RWPE2 (cell line): ENCODE measurements around the gene CTBP2.

Source experiments
- ATAC-seq: fragments of 200-7000 bp; cut with Tn5 transposase; 3 replicates; pipeline ENCODE4 v1.9.1; 2021; ENCODE audit warnings: low read depth
- DNase-seq: peaks from one replicate; pipeline ENCODE4 v3.0.0-alpha.2; 2020; ENCODE audit warnings: low spot score
- H3K27ac ChIP-seq: fragments of 450-650 bp; 2 replicates; pipeline ENCODE4 v1.5.1; 2017; ENCODE audit warnings: mild to moderate bottlenecking; ENCODE audit not compliant: poor library complexity, severe bottlenecking
- H3K27me3 ChIP-seq: fragments of 250-450 bp; sonication (Bioruptor Pico); 2 replicates; pipeline ENCODE4 v1.5.1; 2021; ENCODE audit warnings: mild to moderate bottlenecking, moderate library complexity; ENCODE audit not compliant: insufficient read depth, poor library complexity, severe bottlenecking
- H3K36me3 ChIP-seq: fragments of 250-450 bp; sonication (Bioruptor Pico); 2 replicates; pipeline ENCODE4 v1.5.1; 2020; ENCODE audit warnings: low read depth, mild to moderate bottlenecking, moderate library complexity
- H3K4me1 ChIP-seq: fragments of 250-450 bp; sonication (Bioruptor Pico); 2 replicates; pipeline ENCODE4 v1.5.1; 2021; ENCODE audit warnings: mild to moderate bottlenecking, moderate library complexity; ENCODE audit not compliant: insufficient read depth, poor library complexity, severe bottlenecking
- H3K4me3 ChIP-seq: fragments of 250-450 bp; sonication (Bioruptor Pico); 2 replicates; pipeline ENCODE4 v1.5.1; 2021; ENCODE audit warnings: mild to moderate bottlenecking, moderate library complexity; ENCODE audit not compliant: severe bottlenecking
- H3K9me3 ChIP-seq: fragments of 250-450 bp; sonication (Bioruptor Pico); 2 replicates; pipeline ENCODE4 v1.5.1; 2021; ENCODE audit warnings: mild to moderate bottlenecking, moderate library complexity; ENCODE audit not compliant: severe bottlenecking
- TF ChIP-seq, protein P1 (sequence below): fragments of 450-650 bp; IDR thresholded peaks from one replicate; pipeline ENCODE4 v1.5.1; 2017; ENCODE audit warnings: mild to moderate bottlenecking, moderate library complexity; ENCODE audit not compliant: poor library complexity, severe bottlenecking

Gene CTBP2

DNA sequence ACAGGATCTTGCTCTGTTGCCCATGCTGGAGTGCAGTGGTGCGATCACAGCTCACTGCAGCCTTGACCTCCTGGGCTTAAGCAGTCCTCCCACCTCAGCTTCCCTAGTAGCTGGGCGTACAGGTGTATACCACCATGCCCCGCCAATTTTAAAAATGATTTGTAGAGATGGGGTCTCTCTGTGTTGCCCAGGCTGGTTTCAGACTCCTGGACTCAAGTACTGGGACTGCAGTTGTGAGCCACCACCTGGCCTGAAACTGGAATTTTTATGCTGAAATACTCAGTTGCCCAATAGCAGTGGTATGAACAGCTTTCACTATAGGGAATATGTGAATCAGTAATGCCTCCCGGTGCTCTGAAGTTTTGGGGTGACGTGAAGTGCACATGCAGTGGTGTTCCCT lies 210.8 kb downstream of the CTBP2 start:
- H3K36me3 ChIP-seq: peaks cover 22% of the 10 kb centered on the region
- H3K4me3 ChIP-seq: no peak overlapping the region
- peaks cover 2% of the 10 kb centered on the region for H3K9me3 ChIP-seq
- ATAC-seq (0 out of 3 replicates have a peak, but pooled peaks have one; percentile 27), DNase-seq (no peak)
- TF ChIP-seq, protein P1, sequence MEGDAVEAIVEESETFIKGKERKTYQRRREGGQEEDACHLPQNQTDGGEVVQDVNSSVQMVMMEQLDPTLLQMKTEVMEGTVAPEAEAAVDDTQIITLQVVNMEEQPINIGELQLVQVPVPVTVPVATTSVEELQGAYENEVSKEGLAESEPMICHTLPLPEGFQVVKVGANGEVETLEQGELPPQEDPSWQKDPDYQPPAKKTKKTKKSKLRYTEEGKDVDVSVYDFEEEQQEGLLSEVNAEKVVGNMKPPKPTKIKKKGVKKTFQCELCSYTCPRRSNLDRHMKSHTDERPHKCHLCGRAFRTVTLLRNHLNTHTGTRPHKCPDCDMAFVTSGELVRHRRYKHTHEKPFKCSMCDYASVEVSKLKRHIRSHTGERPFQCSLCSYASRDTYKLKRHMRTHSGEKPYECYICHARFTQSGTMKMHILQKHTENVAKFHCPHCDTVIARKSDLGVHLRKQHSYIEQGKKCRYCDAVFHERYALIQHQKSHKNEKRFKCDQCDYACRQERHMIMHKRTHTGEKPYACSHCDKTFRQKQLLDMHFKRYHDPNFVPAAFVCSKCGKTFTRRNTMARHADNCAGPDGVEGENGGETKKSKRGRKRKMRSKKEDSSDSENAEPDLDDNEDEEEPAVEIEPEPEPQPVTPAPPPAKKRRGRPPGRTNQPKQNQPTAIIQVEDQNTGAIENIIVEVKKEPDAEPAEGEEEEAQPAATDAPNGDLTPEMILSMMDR: no peak
- no peak overlapping the region for H3K27ac ChIP-seq
- peaks cover 5% of the 10 kb centered on the region for H3K4me1 ChIP-seq
- H3K27me3 ChIP-seq: no peaks in the 10 kb centered on the region

DNA sequence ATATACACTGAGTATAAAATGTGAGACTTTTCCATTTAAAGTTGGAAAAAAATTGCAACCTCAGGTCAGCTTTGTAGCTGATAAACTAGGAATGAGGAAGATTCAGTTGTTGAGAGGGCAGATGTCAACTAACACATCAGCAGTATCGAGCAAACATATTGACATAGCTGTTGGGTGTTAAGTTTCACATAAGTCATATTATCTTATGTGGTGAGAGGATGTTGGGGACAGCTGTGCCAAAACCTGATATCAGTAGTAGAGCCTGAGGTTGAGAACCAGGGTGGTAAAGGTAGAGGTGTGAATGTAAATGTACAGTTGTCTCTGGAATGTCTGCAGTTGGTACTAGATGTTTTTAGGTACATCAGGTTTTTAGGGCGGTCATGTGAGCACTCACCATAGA lies 213.4 kb downstream of the CTBP2 start:
- no peaks in the 10 kb centered on the region for H3K27me3 ChIP-seq
- TF ChIP-seq, protein P1: no peak
- peaks cover 25% of the 10 kb centered on the region for H3K36me3 ChIP-seq
- no peak overlapping the region for H3K27ac ChIP-seq
- peaks cover 17% of the 10 kb centered on the region for H3K4me1 ChIP-seq
- ATAC-seq: no peak
- DNase-seq: no peak
- no peak overlapping the region for H3K4me3 ChIP-seq
- H3K9me3 ChIP-seq: peaks cover 2% of the 10 kb centered on the region

DNA sequence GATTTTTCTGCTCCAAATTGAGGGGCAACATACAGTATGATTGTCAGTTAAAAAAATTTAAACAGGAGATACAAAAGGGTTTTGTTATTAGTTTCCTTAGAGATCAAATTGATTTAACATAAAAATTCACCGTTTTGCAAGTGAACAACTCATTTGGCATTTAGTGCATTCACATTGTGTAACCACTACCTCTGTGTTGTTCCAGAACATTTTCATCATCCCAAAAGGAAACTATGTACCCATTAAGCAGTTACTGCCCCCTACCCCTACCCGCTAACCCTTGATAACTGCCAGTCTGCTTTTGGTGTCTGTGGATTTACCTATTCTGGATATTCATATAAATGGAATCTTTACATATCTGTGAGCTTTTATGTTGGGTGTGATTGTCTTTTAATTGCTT lies 215.4 kb downstream of the CTBP2 start:
- ATAC-seq (no peak), DNase-seq (no peak)
- Histone ChIP-seq H3K27ac (peak overlapping the region; percentile 12), H3K36me3 (peaks cover 22% of the 10 kb centered on the region), H3K4me3 (no peak overlapping the region), H3K4me1 (peaks cover 17% of the 10 kb centered on the region), H3K27me3 (no peaks in the 10 kb centered on the region), H3K9me3 (peaks cover 2% of the 10 kb centered on the region)
- TF ChIP-seq, protein P1: no peak

DNA sequence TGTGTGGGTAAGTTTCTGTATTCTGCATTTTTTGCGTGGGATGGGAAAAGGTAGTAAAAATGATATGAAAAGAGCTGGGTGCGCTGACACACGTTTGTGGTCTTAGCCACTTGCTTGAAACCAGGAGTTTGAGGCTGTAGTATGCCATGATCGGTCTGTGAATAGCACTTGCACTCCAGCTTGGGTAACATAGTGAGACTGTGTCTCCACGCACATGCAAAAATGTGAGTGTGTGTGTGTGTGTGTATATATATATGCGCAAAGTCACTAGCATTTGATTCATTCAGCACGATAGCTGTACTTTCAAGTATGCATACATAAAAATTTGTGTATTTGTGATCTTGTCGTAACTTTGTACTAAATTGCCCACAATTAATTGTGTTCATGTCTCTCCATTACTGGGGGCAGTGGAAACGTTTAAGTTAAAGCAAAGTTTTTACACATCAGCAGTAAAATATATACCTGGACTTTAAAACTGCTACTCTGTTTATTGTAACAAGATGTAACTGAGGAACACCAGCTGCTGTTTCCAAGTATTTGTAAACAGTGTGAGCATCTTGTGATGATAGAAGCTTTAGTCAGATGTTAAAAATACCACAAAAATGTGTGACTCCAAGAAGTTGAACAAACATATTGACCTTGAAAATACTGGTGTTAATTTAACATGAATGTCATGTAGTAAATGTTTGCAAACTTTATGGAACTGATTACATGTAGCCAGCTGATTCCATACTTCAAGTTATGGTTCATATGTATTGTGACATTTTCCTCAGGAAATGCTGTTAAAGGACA lies 216.9 kb downstream of the CTBP2 start:
- Histone ChIP-seq H3K4me3 (no peak overlapping the region), H3K9me3 (no peaks in the 10 kb centered on the region), H3K27me3 (no peaks in the 10 kb centered on the region), H3K27ac (no peak overlapping the region), H3K36me3 (peaks cover 13% of the 10 kb centered on the region), H3K4me1 (peaks cover 17% of the 10 kb centered on the region)
- TF ChIP-seq, protein P1: no peak
- no peak for DNase-seq
- ATAC-seq: peak; percentile 62
